HG03460 (cell line): ENCODE data around the gene MAU2.

ENCODE experiments used
- ATAC-seq: cut with Tn5 transposase; IDR thresholded peaks from one replicate; pipeline ENCODE4 v1.9.1; 2021; ENCODE audit not compliant: unreplicated experiment

MAU2 gene

DNA sequence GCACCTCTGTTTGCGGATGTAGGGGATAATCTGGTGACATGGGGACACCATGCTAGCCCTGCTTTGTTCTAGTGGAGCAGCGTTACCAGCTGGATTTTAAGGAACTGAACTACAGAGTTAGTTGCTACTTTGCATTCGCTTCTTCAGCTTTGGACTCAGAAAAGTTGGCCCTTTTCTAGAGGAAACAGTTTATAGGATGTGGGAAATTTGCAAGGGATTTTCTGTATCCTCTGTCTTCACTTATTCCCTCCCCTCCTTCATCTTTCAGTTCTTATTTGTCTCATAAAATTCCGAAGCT, 87.0 kb downstream of the MAU2 start:
- ATAC-seq: no peak
